B cell (primary cell): Measurements from ENCODE around the gene SLC8B1. TPM values are rescaled to one million over a fixed set of nuclear protein-coding genes. Genes with fewer than 3 reads are reported as not detected.

Source experiments
- ATAC-seq: fragments of 200-7000 bp; cut with Tn5 transposase; one replicate; pipeline ENCODE4 v1.10.0; 2021; ENCODE audit warnings: low read depth, mild to moderate bottlenecking, moderate number of reproducible peaks, moderate library complexity
- CTCF ChIA-PET: fragments of 350-600 bp; sonication (Branson Sonifier 250); formaldehyde crosslinking; loops from one replicate; lab custom pipeline; 2021; ENCODE audit warnings: antibody characterized with exemption, inconsistent platforms; lab: Charles Lee
- POLR2A ChIA-PET: fragments of 350-600 bp; sonication (Branson Sonifier 250); formaldehyde crosslinking; loops from one replicate; lab custom pipeline; 2021; ENCODE audit warnings: antibody characterized with exemption; lab: Charles Lee
- DNase-seq: peaks from one replicate; pipeline ENCODE4 v3.0.0; 2013
- H2AFZ ChIP-seq: 2 replicates; pipeline ENCODE4 v1.6.1; 2012; ENCODE audit warnings: mild to moderate bottlenecking, low read depth, low read length; ENCODE audit not compliant: insufficient read depth, poor library complexity, severe bottlenecking
- H3K27ac ChIP-seq, 2 donors: 1 replicate in 1 of 2; 2 replicates in 1 of 2; pipeline ENCODE4 v1.5.1; 2012 to 2013; ENCODE audit warnings: low read length in 2 of 2, mild to moderate bottlenecking in 2 of 2, moderate library complexity in 1 of 2
- H3K27me3 ChIP-seq, 4 experiments: fragments of 200-600 bp in 1 of 4; sonication (generic) in 1 of 4; replicated peaks in 1 of 4; 1 replicate in 2 of 4; 2 replicates in 2 of 4; pipeline versions ENCODE4 v1.6.1 to v1.7.0; 2013 to 2016; ENCODE audit warnings: low read length in 3 of 4, mild to moderate bottlenecking in 2 of 4, mixed read lengths in 1 of 4, moderate library complexity in 1 of 4; ENCODE audit not compliant: insufficient read depth in 4 of 4, control insufficient read depth in 3 of 4; ENCODE audit errors: control extremely low read depth in 1 of 4
- H3K36me3 ChIP-seq, 2 experiments: replicated peaks in 1 of 2; 1 replicate in 1 of 2; 2 replicates in 1 of 2; pipeline versions ENCODE4 v1.6.1 to v1.7.1; 2013; ENCODE audit warnings: low read length in 1 of 2; ENCODE audit not compliant: insufficient read depth in 2 of 2, control insufficient read depth in 1 of 2; ENCODE audit errors: control extremely low read depth in 1 of 2, extremely low read depth in 1 of 2
- H3K4me1 ChIP-seq, 2 donors: fragments of 200-600 bp in 1 of 2; sonication (generic) in 1 of 2; 1 replicate in 1 of 2; 2 replicates in 1 of 2; pipeline versions ENCODE4 v1.5.1 to v1.6.1; 2013 to 2017; ENCODE audit warnings: low read length in 2 of 2; ENCODE audit not compliant: control insufficient read depth in 2 of 2, insufficient read depth in 2 of 2
- H3K4me2 ChIP-seq: replicated peaks from 2 replicates; pipeline ENCODE3; 2012; ENCODE audit warnings: mild to moderate bottlenecking, low read depth, low read length; ENCODE audit not compliant: poor library complexity, severe bottlenecking
- H3K4me3 ChIP-seq, 5 experiments: fragments of 200-600 bp in 1 of 5; sonication (generic) in 1 of 5; 1 replicate in 3 of 5; 2 replicates in 2 of 5; pipeline versions ENCODE4 v1.5.1 to v1.7.0; 2011 to 2016; ENCODE audit warnings: low read length in 4 of 5, mild to moderate bottlenecking in 4 of 5, low read depth in 2 of 5, control low read depth in 1 of 5, moderate library complexity in 1 of 5; ENCODE audit not compliant: insufficient read depth in 1 of 5; ENCODE audit errors: control extremely low read depth in 1 of 5, extremely low read depth in 1 of 5
- H3K79me2 ChIP-seq: fragments of 200-600 bp; sonication (generic); one replicate; pipeline ENCODE4 v1.6.0; 2016; ENCODE audit warnings: low read length; ENCODE audit not compliant: control insufficient read depth, insufficient read depth
- H3K9ac ChIP-seq: fragments of 200-600 bp; sonication (generic); 2 replicates; pipeline ENCODE4 v1.6.1; 2017; ENCODE audit warnings: mild to moderate bottlenecking, low read length, moderate library complexity
- H3K9me3 ChIP-seq, 3 donors: one replicate each; pipeline versions ENCODE4 v1.6.1 to v1.7.1; 2013; ENCODE audit warnings: low read length in 2 of 3; ENCODE audit not compliant: control insufficient read depth in 2 of 3, insufficient read depth in 1 of 3; ENCODE audit errors: control extremely low read depth in 1 of 3
- H4K20me1 ChIP-seq: 2 replicates; pipeline ENCODE4 v1.6.0; 2012; ENCODE audit warnings: mild to moderate bottlenecking, low read length; ENCODE audit not compliant: insufficient read depth, control insufficient read depth, poor library complexity, severe bottlenecking
- H3K27ac Mint-ChIP-seq: one replicate; pipeline ENCODE4 v1.8.0; 2021; ENCODE audit warnings: mixed read lengths
- H3K27me3 Mint-ChIP-seq: one replicate; pipeline ENCODE4 v1.8.0; 2021; ENCODE audit warnings: mixed read lengths
- H3K4me1 Mint-ChIP-seq: one replicate; pipeline ENCODE4 v1.8.0; 2021; ENCODE audit warnings: mixed read lengths
- H3K4me3 Mint-ChIP-seq: one replicate; pipeline ENCODE4 v1.8.0; 2021; ENCODE audit warnings: mixed read lengths
- H3K9me3 Mint-ChIP-seq: one replicate; pipeline ENCODE4 v1.8.0; 2022; ENCODE audit warnings: mixed read lengths; ENCODE audit not compliant: insufficient read depth
- CTCF ChIP-seq: fragments of 200-600 bp; IDR thresholded peaks from one replicate; pipeline ENCODE4 v1.8.0; 2022; ENCODE audit warnings: antibody characterized with exemption, mild to moderate bottlenecking
- EZH2 ChIP-seq: IDR thresholded peaks from 2 replicates; pipeline ENCODE4 v1.6.1; 2012; ENCODE audit warnings: borderline replicate concordance, low read depth, mild to moderate bottlenecking, moderate library complexity, low read length; ENCODE audit not compliant: insufficient read depth, poor library complexity, severe bottlenecking
- WGBS: methylation state at CpG from one replicate; pipeline ENCODE4 v1.1.5; 2013; ENCODE audit warnings: missing lambda C conversion rate; ENCODE audit not compliant: insufficient coverage; 5-methylcytosine and 5-hydroxymethylcytosine counted together
- intact Hi-C: fragments of 100-400 bp; cut with micrococcal nuclease; formaldehyde crosslinking; loops from one replicate; pipeline ENCODE4 v1.10.0; 2022
- polyA plus RNA-seq: library from polyadenylated mRNA; depleted of rRNA; stranded (reverse); fragments of >200 nt; gene quantifications from 2 replicates; pipeline ENCODE4 v1.2.3, GENCODE V29; 2012
- total RNA-seq, 2 donors: library from RNA; stranded (reverse); fragments of 120-200 nt in 1 of 2; gene quantifications; 1 replicate in 1 of 2; 2 replicates in 1 of 2; pipeline versions ENCODE4 v1.2.3 to v1.2.4, GENCODE V29; 2013 to 2022

Gene SLC8B1
- total and polyA plus RNA-seq, 2 donors (not counting 1 experiment from before 2014, with no cell fraction given): 18.7 to 35.6 TPM

GRCh38 chr12:113287146-113287898 lies 47.6 kb downstream of the SLC8B1 start:
- H2AFZ ChIP-seq: no peak overlapping the region
- H3K36me3 ChIP-seq: peaks cover 0 to 74% of the 10 kb centered on the region in 2 experiments
- Mint-ChIP-seq H3K4me1 (no peaks in the 10 kb centered on the region), H3K27me3 (no peaks in the 10 kb centered on the region), H3K9me3 (no peaks in the 10 kb centered on the region), H3K27ac (no peak overlapping the region), H3K4me3 (no peak overlapping the region)
- ATAC-seq (no peak), DNase-seq (no peak)
- CTCF ChIA-PET: no interaction called here
- POLR2A ChIA-PET: no interaction called here
- H3K4me2 ChIP-seq: no peak overlapping the region
- no peak overlapping the region for H3K4me3 ChIP-seq
- H3K9ac ChIP-seq: no peak overlapping the region
- H3K79me2 ChIP-seq: no peaks in the 10 kb centered on the region
- no peaks in the 10 kb centered on the region for H4K20me1 ChIP-seq
- TF ChIP-seq CTCF: no peak
- TF ChIP-seq EZH2: no peak
- no peaks in the 10 kb centered on the region for H3K4me1 ChIP-seq
- H3K9me3 ChIP-seq: no peaks in the 10 kb centered on the region
- 99% methylated on average over 20 of the region's 21 CpGs for WGBS
- intact Hi-C loops: no loop called here
- H3K27me3 ChIP-seq: no peaks in the 10 kb centered on the region
- H3K27ac ChIP-seq: no peak overlapping the region

GRCh38 chr12:113286712-113287111 lies 48.2 kb downstream of the SLC8B1 start:
- ChIA-PET POLR2A (no interaction called here), CTCF (no interaction called here)
- no peaks in the 10 kb centered on the region for H3K9me3 Mint-ChIP-seq

More at GRCh38 chr12:113286712-113287111, 48.2 kb downstream of the SLC8B1 start:
- Histone ChIP-seq H3K27me3 (no peaks in the 10 kb centered on the region), H3K4me3 (no peak overlapping the region), H3K36me3 (peaks cover 0 to 68% of the 10 kb centered on the region in 2 experiments), H3K27ac (no peak overlapping the region), H2AFZ (no peak overlapping the region), H3K79me2 (no peaks in the 10 kb centered on the region), H3K9me3 (no peaks in the 10 kb centered on the region), H3K9ac (no peak overlapping the region), H4K20me1 (no peaks in the 10 kb centered on the region), H3K4me1 (no peaks in the 10 kb centered on the region), H3K4me2 (no peak overlapping the region)
- ATAC-seq: no peak
- no peak for DNase-seq
- Mint-ChIP-seq H3K4me1 (no peaks in the 10 kb centered on the region), H3K27me3 (no peaks in the 10 kb centered on the region), H3K4me3 (no peak overlapping the region), H3K27ac (no peak overlapping the region)
- TF ChIP-seq EZH2 (no peak), CTCF (no peak)
- intact Hi-C loops: no loop called here
- WGBS: 89% methylated on average over 11 of the region's 11 CpGs
